GM12878 (cell line): ENCODE measurements around the gene MPHOSPH9. TPM values are rescaled to one million over a fixed set of nuclear protein-coding genes. Genes with fewer than 3 reads are reported as not detected.

ENCODE experiments used
- ATAC-seq: fragments of 200-7000 bp; cut with Tn5 transposase; 3 replicates; pipeline ENCODE4 v1.9.1; 2020; ENCODE audit warnings: mild to moderate bottlenecking, moderate library complexity
- BruUV-seq: library from RNA; stranded (reverse); fragments of 400-500 nt; replicated peaks from 2 replicates; lab custom pipeline; 2021; lab: Mats Ljungman, UMichigan
- CTCF ChIA-PET: fragments of 300-600 bp; sonication (Branson Sonifier 250); formaldehyde crosslinking; extraction: SDS; loops from one replicate; lab custom pipeline; 2021; ENCODE audit warnings: inconsistent platforms; lab: Yijun Ruan, JAX
- POLR2A ChIA-PET: fragments of 350-600 bp; formaldehyde crosslinking; extraction: SDS; loops from one replicate; lab custom pipeline; 2021; ENCODE audit warnings: inconsistent platforms; lab: Charles Lee
- RAD21 ChIA-PET: fragments of 300-600 bp; sonication (Branson Sonifier 250); formaldehyde crosslinking; loops from one replicate; lab custom pipeline; 2023; ENCODE audit warnings: antibody characterized with exemption; ENCODE audit not compliant: unreplicated experiment; lab: Charles Lee
- SMC1A ChIA-PET: fragments of 300-600 bp; sonication (Branson Sonifier 250); formaldehyde crosslinking; loops from one replicate; lab custom pipeline; 2023; ENCODE audit not compliant: unreplicated experiment, uncharacterized antibody; lab: Charles Lee
- DNase-seq: peaks from one replicate; pipeline ENCODE4 v3.0.0-alpha.2; 2011; ENCODE audit warnings: low read depth, low spot score
- FAIRE-seq: peaks from 3 replicates; lab custom pipeline; 2011; peaks lifted over from hg19 to GRCh38; lab: Jason Lieb, UNC
- H2AFZ ChIP-seq: 2 replicates; pipeline ENCODE4 v1.6.0; 2011; ENCODE audit warnings: low read depth, low read length, control low read depth; ENCODE audit not compliant: control insufficient read depth
- H3K27ac ChIP-seq: 2 replicates; pipeline ENCODE4 v1.5.1; 2011; ENCODE audit warnings: control low read depth; ENCODE audit not compliant: control insufficient read depth, insufficient read depth
- H3K27me3 ChIP-seq, 2 experiments: replicated peaks in 1 of 2; 2 replicates each; pipeline versions ENCODE4 v1.6.0 to v1.6.1; 2011; ENCODE audit warnings: low read length in 1 of 2; ENCODE audit not compliant: control insufficient read depth in 2 of 2, insufficient read depth in 2 of 2
- H3K36me3 ChIP-seq, 2 experiments: 2 replicates each; pipeline ENCODE4 v1.5.1; 2011; ENCODE audit warnings: low read length in 1 of 2; ENCODE audit not compliant: control insufficient read depth in 2 of 2, insufficient read depth in 2 of 2
- H3K4me1 ChIP-seq: 2 replicates; pipeline ENCODE4 v1.6.1; 2011; ENCODE audit warnings: mild to moderate bottlenecking, low read length, moderate library complexity, mixed read lengths; ENCODE audit not compliant: control insufficient read depth, insufficient read depth
- H3K4me2 ChIP-seq: 2 replicates; pipeline ENCODE4 v1.6.0; 2011; ENCODE audit warnings: control low read depth; ENCODE audit not compliant: control insufficient read depth, insufficient read depth
- H3K4me3 ChIP-seq: fragments of 200-600 bp; sonication (generic); 2 replicates; pipeline ENCODE4 v1.5.1; 2016
- H3K79me2 ChIP-seq: 2 replicates; pipeline ENCODE4 v1.6.0; 2011; ENCODE audit warnings: low read length; ENCODE audit not compliant: control insufficient read depth, insufficient read depth
- H3K9ac ChIP-seq: 2 replicates; pipeline ENCODE4 v1.8.0; 2011; ENCODE audit warnings: low read length, control low read depth, mixed read lengths; ENCODE audit not compliant: control insufficient read depth, insufficient read depth
- H3K9me3 ChIP-seq: replicated peaks from 3 replicates; pipeline ENCODE4 v1.5.1; 2011; ENCODE audit warnings: mild to moderate bottlenecking, low read length; ENCODE audit not compliant: control insufficient read depth, insufficient read depth
- H4K20me1 ChIP-seq: 2 replicates; pipeline ENCODE4 v1.6.0; 2011; ENCODE audit not compliant: control insufficient read depth, insufficient read depth
- ATF3 ChIP-seq: IDR thresholded peaks from 2 replicates; pipeline ENCODE4 v1.6.1; 2011; ENCODE audit warnings: low read depth, mild to moderate bottlenecking, low read length, moderate library complexity, borderline replicate concordance; ENCODE audit errors: extremely low read depth
- BACH1 ChIP-seq: fragments of 450-650 bp; IDR thresholded peaks from 2 replicates; pipeline ENCODE4 v1.6.1; 2017; ENCODE audit warnings: mild to moderate bottlenecking, borderline replicate concordance
- BRCA1 ChIP-seq: IDR thresholded peaks from 2 replicates; pipeline ENCODE4 v1.6.1; 2011; ENCODE audit warnings: low read depth, low read length, improper control_type of control experiment
- CBX3 ChIP-seq: fragments of 200-600 bp; sonication (generic); IDR thresholded peaks from 2 replicates; pipeline ENCODE4 v1.6.1; 2016; ENCODE audit warnings: low read depth, borderline replicate concordance
- E4F1 ChIP-seq: fragments of 450-650 bp; IDR thresholded peaks from 2 replicates; pipeline ENCODE4 v1.6.1; 2018; ENCODE audit warnings: borderline replicate concordance, mild to moderate bottlenecking; ENCODE audit not compliant: partially characterized antibody
- NFYB ChIP-seq: IDR thresholded peaks from 2 replicates; pipeline ENCODE4 v1.6.1; 2011; ENCODE audit warnings: low read depth, mild to moderate bottlenecking, low read length, improper control_type of control experiment, moderate library complexity; ENCODE audit not compliant: insufficient read depth
- PRDM15 ChIP-seq: fragments of 450-650 bp; formaldehyde crosslinking; IDR thresholded peaks from 2 replicates; pipeline ENCODE4 v1.4.0; 2020; ENCODE audit warnings: mild to moderate bottlenecking, moderate library complexity
- RELB ChIP-seq: fragments of 450-650 bp; IDR thresholded peaks from 2 replicates; pipeline ENCODE4 v1.6.1; 2017; ENCODE audit warnings: low read depth, mild to moderate bottlenecking, moderate library complexity
- SMAD1 ChIP-seq: fragments of 450-650 bp; IDR thresholded peaks from 2 replicates; pipeline ENCODE4 v1.6.1; 2018; ENCODE audit warnings: mild to moderate bottlenecking, low read depth; ENCODE audit not compliant: partially characterized antibody
- ZBTB4 ChIP-seq: fragments of 450-650 bp; formaldehyde crosslinking; IDR thresholded peaks from 2 replicates; pipeline ENCODE4 v1.4.0; 2022; ENCODE audit warnings: mild to moderate bottlenecking, moderate library complexity
- ZNF384 ChIP-seq: IDR thresholded peaks from 2 replicates; pipeline ENCODE4 v1.6.1; 2012; ENCODE audit warnings: low read depth, mild to moderate bottlenecking, low read length, improper control_type of control experiment, borderline replicate concordance
- WGBS: methylation state at CpG from one replicate; pipeline ENCODE4 v1.1.6; 2016; ENCODE audit warnings: low lambda C conversion rate; ENCODE audit not compliant: insufficient replicate concordance, insufficient coverage; ENCODE audit errors: missing lambda C conversion rate; 5-methylcytosine and 5-hydroxymethylcytosine counted together
- in situ Hi-C: fragments of 300-500 bp; cut with MboI; formaldehyde crosslinking; loops from 9 replicates; pipeline ENCODE4 v1.14.3; 2018; ENCODE audit warnings: mixed read lengths
- intact Hi-C: fragments of 100-400 bp; cut with micrococcal nuclease; formaldehyde crosslinking; loops from one replicate; pipeline ENCODE4 v1.14.2; 2022; ENCODE audit not compliant: unreplicated experiment
- polyA plus RNA-seq, 11 experiments: library from polyadenylated mRNA; depleted of rRNA in 4 of 11; unstranded in 6 of 11; stranded (reverse) in 5 of 11; fragments of >200 nt; fragmentation: Nextera tagmentation in 4 of 11; fragmentation: Illumina TruSeq in 1 of 11; extraction: Ambion mirVana in 4 of 11; extraction: Trizol in 1 of 11; gene quantifications; 1 replicate in 1 of 11; 2 replicates in 10 of 11; pipeline versions ENCODE4 v1.2.1 to v1.2.3, GENCODE V29; 2011 to 2016; ENCODE audit warnings: inconsistent platforms in 2 of 11, missing spikeins in 2 of 11, low read depth in 1 of 11
- total RNA-seq, 4 experiments: library from RNA; depleted of rRNA in 3 of 4; stranded (reverse); fragments of >200 nt in 3 of 4; fragmentation: Illumina TruSeq in 1 of 4; extraction: Trizol in 1 of 4; gene quantifications; 2 replicates each; pipeline versions ENCODE4 v1.2.1 to v1.2.3, GENCODE V29; 2013 to 2021

MPHOSPH9 gene
- total and polyA plus RNA-seq, 10 of the 15 experiments (the other 5 are each of a cell fraction or from before 2014, with no cell fraction given), result 11.5 to 72.2 (median 45.7) TPM

- intact Hi-C loops (no loop called here), in situ Hi-C loops (no loop called here)
- Histone ChIP-seq H3K4me1 (peaks cover 22% of the 10 kb centered on the region), H4K20me1 (no peaks in the 10 kb centered on the region), H3K27me3 (no peaks in the 10 kb centered on the region), H3K4me3 (no peak overlapping the region), H3K36me3 (no peaks in the 10 kb centered on the region), H2AFZ (no peak overlapping the region), H3K4me2 (no peak overlapping the region), H3K79me2 (no peaks in the 10 kb centered on the region), H3K9ac (no peak overlapping the region), H3K27ac (no peak overlapping the region), H3K9me3 (no peaks in the 10 kb centered on the region)
- ChIA-PET SMC1A (no interaction called here), RAD21 (no interaction called here), POLR2A (no interaction called here), CTCF (no interaction called here)
- ATAC-seq, result no peak
- 53% methylated on average over 17 of the region's 19 CpGs for WGBS
- no peak for FAIRE-seq
- no TSS peak for BruUV-seq
- no peak for DNase-seq
- TF ChIP-seq ZBTB4 (CRISPR knock-in tag), result no peak
- TF ChIP-seq E4F1, result no peak
- TF ChIP-seq ZNF384, result no peak
- no peak for TF ChIP-seq BRCA1
- TF ChIP-seq NFYB, result no peak
- no peak for TF ChIP-seq SMAD1
- no peak for TF ChIP-seq PRDM15
- no peak for TF ChIP-seq CBX3
- no peak for TF ChIP-seq BACH1
- TF ChIP-seq RELB, result no peak
- no peak for TF ChIP-seq ATF3
Measured at GRCh38 chr12:123111498-123112165, 121.3 kb downstream of the MPHOSPH9 start.
